Endodermal cell (in vitro differentiated cells): ENCODE results near the gene ZNF684. TPM values are rescaled to one million over a fixed set of nuclear protein-coding genes. Genes with fewer than 3 reads are reported as not detected.

Source experiments
- DNase-seq: peaks from one replicate; pipeline ENCODE4 v3.0.0-alpha.2; 2017
- H3K27ac ChIP-seq: 2 replicates; pipeline ENCODE4 v1.5.1; 2013; ENCODE audit warnings: mild to moderate bottlenecking, low read depth, low read length, moderate library complexity
- H3K27me3 ChIP-seq: 2 replicates; pipeline ENCODE4 v1.6.1; 2013; ENCODE audit warnings: mild to moderate bottlenecking, low read length, moderate library complexity; ENCODE audit not compliant: insufficient read depth, control insufficient read depth, poor library complexity, severe bottlenecking
- H3K36me3 ChIP-seq: 2 replicates; pipeline ENCODE4 v1.7.0; 2013; ENCODE audit warnings: mild to moderate bottlenecking, low read length, moderate library complexity; ENCODE audit not compliant: control insufficient read depth, insufficient read depth
- H3K4me1 ChIP-seq: one replicate; pipeline ENCODE4 v1.7.0; 2013; ENCODE audit warnings: low read length; ENCODE audit not compliant: control insufficient read depth, insufficient read depth
- H3K4me3 ChIP-seq: 2 replicates; pipeline ENCODE4 v1.5.1; 2013; ENCODE audit warnings: mild to moderate bottlenecking, low read length, moderate library complexity
- H3K9ac ChIP-seq: 2 replicates; pipeline ENCODE4 v1.6.1; 2013; ENCODE audit warnings: mild to moderate bottlenecking, low read length, moderate library complexity; ENCODE audit not compliant: poor library complexity, severe bottlenecking; ENCODE audit errors: extremely low read depth
- H3K9me3 ChIP-seq: 2 replicates; pipeline ENCODE4 v1.6.1; 2013; ENCODE audit warnings: mild to moderate bottlenecking, low read length, moderate library complexity; ENCODE audit not compliant: control insufficient read depth
- H3K27ac Mint-ChIP-seq: 2 replicates; pipeline ENCODE4 v1.8.0; 2020; ENCODE audit warnings: mixed read lengths
- H3K27me3 Mint-ChIP-seq: 2 replicates; pipeline ENCODE4 v1.8.0; 2021; ENCODE audit warnings: mild to moderate bottlenecking, mixed read lengths; ENCODE audit not compliant: insufficient read depth
- H3K36me3 Mint-ChIP-seq: 2 replicates; pipeline ENCODE4 v1.8.0; 2020; ENCODE audit warnings: low read depth, mixed read lengths
- H3K4me1 Mint-ChIP-seq: 2 replicates; pipeline ENCODE4 v1.8.0; 2020; ENCODE audit warnings: mixed read lengths
- H3K4me3 Mint-ChIP-seq: 2 replicates; pipeline ENCODE4 v1.8.0; 2020; ENCODE audit warnings: mild to moderate bottlenecking, moderate library complexity, mixed read lengths
- H3K9me3 Mint-ChIP-seq: 2 replicates; pipeline ENCODE4 v1.8.0; 2020; ENCODE audit warnings: mild to moderate bottlenecking, mixed read lengths
- CTCF ChIP-seq: fragments of 200-600 bp; sonication (generic); conservative IDR thresholded peaks from 2 replicates; pipeline ENCODE4 v1.5.0; 2021; ENCODE audit warnings: antibody characterized with exemption, mild to moderate bottlenecking
- WGBS, 2 experiments: methylation state at CpG; one replicate each; pipeline versions ENCODE4 v1.1.5 to v1.1.7; 2013; ENCODE audit warnings: missing lambda C conversion rate in 2 of 2, mixed read lengths in 1 of 2; ENCODE audit not compliant: insufficient coverage in 1 of 2, insufficient read length in 1 of 2; 5-methylcytosine and 5-hydroxymethylcytosine counted together
- total RNA-seq, 2 donors: library from RNA; stranded (reverse); fragmentation: NEBNext Ultra II Directional in 1 of 2; extraction: Animal tissue kit (Norgen Biotek cat#: 25700) in 1 of 2; gene quantifications; 2 replicates in 1 of 2; 3 replicates in 1 of 2; pipeline ENCODE4 v1.2.1, GENCODE V29; 2021

Gene ZNF684
- total RNA-seq, 2 donors from 2014 or later, result 5.1 to 10.4 TPM

GRCh38 chr1:40592107-40592803 lies 60.8 kb downstream of the ZNF684 start:
- H3K4me1 ChIP-seq, result no peaks in the 10 kb centered on the region
- TF ChIP-seq CTCF, result peak; percentile 61
- no peak overlapping the region for H3K27ac ChIP-seq
- peaks cover 2% of the 10 kb centered on the region for H3K27me3 ChIP-seq
- WGBS, 2 experiments, result 84 to 89% methylated on average over 3 to 6 of the region's 6 CpGs
- H3K4me3 ChIP-seq, result no peak overlapping the region
- no peaks in the 10 kb centered on the region for H3K36me3 ChIP-seq
- H3K9me3 Mint-ChIP-seq, result peaks cover 16% of the 10 kb centered on the region
- no peaks in the 10 kb centered on the region for H3K4me1 Mint-ChIP-seq
- H3K9ac ChIP-seq, result no peak overlapping the region
- peak; percentile 49 for DNase-seq
- H3K27me3 Mint-ChIP-seq, result peaks cover 3% of the 10 kb centered on the region
- no peaks in the 10 kb centered on the region for H3K36me3 Mint-ChIP-seq
- H3K4me3 Mint-ChIP-seq, result no peak overlapping the region
- no peak overlapping the region for H3K27ac Mint-ChIP-seq
- peaks cover 6% of the 10 kb centered on the region for H3K9me3 ChIP-seq

GRCh38 chr1:40593449-40594186 lies 62.2 kb downstream of the ZNF684 start:
- H3K27me3 ChIP-seq, result no peaks in the 10 kb centered on the region
- Mint-ChIP-seq H3K27ac (no peak overlapping the region), H3K27me3 (peaks cover under 1% of the 10 kb centered on the region), H3K4me3 (no peak overlapping the region), H3K9me3 (peaks cover 23% of the 10 kb centered on the region), H3K36me3 (no peaks in the 10 kb centered on the region), H3K4me1 (no peaks in the 10 kb centered on the region)
- TF ChIP-seq CTCF, result no peak
- DNase-seq, result no peak
- H3K4me1 ChIP-seq, result no peaks in the 10 kb centered on the region
- no peaks in the 10 kb centered on the region for H3K36me3 ChIP-seq
- H3K4me3 ChIP-seq, result no peak overlapping the region
- no peak overlapping the region for H3K27ac ChIP-seq
- peaks cover 6% of the 10 kb centered on the region for H3K9me3 ChIP-seq
- WGBS, 2 experiments, result 76 to 80% methylated on average over 5 to 8 of the region's 8 CpGs
- no peak overlapping the region for H3K9ac ChIP-seq

GRCh38 chr1:40594187-40594531 lies 62.7 kb downstream of the ZNF684 start:
- no peaks in the 10 kb centered on the region for H3K36me3 Mint-ChIP-seq
- 72 to 87% methylated on average over 3 of the region's 3 CpGs for WGBS, 2 experiments

More at GRCh38 chr1:40594187-40594531, 62.7 kb downstream of the ZNF684 start:
- no peaks in the 10 kb centered on the region for H3K36me3 ChIP-seq
- H3K4me1 Mint-ChIP-seq, result no peaks in the 10 kb centered on the region
- H3K4me3 Mint-ChIP-seq, result no peak overlapping the region
- H3K9me3 ChIP-seq, result peaks cover 6% of the 10 kb centered on the region
- H3K27me3 ChIP-seq, result no peaks in the 10 kb centered on the region
- H3K4me3 ChIP-seq, result no peak overlapping the region
- H3K9ac ChIP-seq, result no peak overlapping the region
- peaks cover 4% of the 10 kb centered on the region for H3K27me3 Mint-ChIP-seq
- no peak overlapping the region for H3K27ac ChIP-seq
- peaks cover 23% of the 10 kb centered on the region for H3K9me3 Mint-ChIP-seq
- no peak overlapping the region for H3K27ac Mint-ChIP-seq
- no peak for TF ChIP-seq CTCF
- no peaks in the 10 kb centered on the region for H3K4me1 ChIP-seq
- no peak for DNase-seq
